GM19463 (cell line): ENCODE results near the gene GPR146.
"Not testable (repeated sequence)": the region's sequence is repeated elsewhere in the genome, so short reads cannot be mapped to it uniquely, and the experiment has no call there.

Experiments used
- ATAC-seq: cut with Tn5 transposase; IDR thresholded peaks from one replicate; pipeline ENCODE4 v1.9.1; 2021; ENCODE audit warnings: mild to moderate bottlenecking, moderate library complexity; ENCODE audit not compliant: unreplicated experiment

The GPR146 gene

GRCh38 chr7:1044189-1045068, at the start of gene GPR146:
GPR146 (plus strand) TSS chr7:1044546; CDS start chr7:1057516, 12,970 bp downstream.
- ATAC-seq, result peak; percentile 88

GRCh38 chr7:994592-995308, 49.6 kb upstream of the GPR146 start:
- no peak for ATAC-seq

- no peak for ATAC-seq
Measured at GRCh38 chr7:995571-995970, 48.8 kb upstream of the GPR146 start.

GRCh38 chr7:996079-996872, 48.1 kb upstream of the GPR146 start:
- no peak for ATAC-seq

- no peak for ATAC-seq
Measured at GRCh38 chr7:997404-998395, 46.6 kb upstream of the GPR146 start.

GRCh38 chr7:999149-999879, 45.0 kb upstream of the GPR146 start:
- no peak for ATAC-seq

GRCh38 chr7:999941-1000935, 44.1 kb upstream of the GPR146 start:
- no peak for ATAC-seq

- not testable (repeated sequence) for ATAC-seq
Measured at GRCh38 chr7:1001069-1001770, 43.1 kb upstream of the GPR146 start.

- not testable (repeated sequence) for ATAC-seq
Measured at GRCh38 chr7:1002026-1002425, 42.3 kb upstream of the GPR146 start.

- not testable (repeated sequence) for ATAC-seq
Measured at GRCh38 chr7:1002445-1002844, 41.9 kb upstream of the GPR146 start.

GRCh38 chr7:1004018-1004852, 40.1 kb upstream of the GPR146 start:
- ATAC-seq, result no peak

- no peak for ATAC-seq
Measured at GRCh38 chr7:1005303-1005702, 39.0 kb upstream of the GPR146 start.

GRCh38 chr7:1007901-1008300, 36.4 kb upstream of the GPR146 start:
- no peak for ATAC-seq

GRCh38 chr7:1008733-1009363, 35.5 kb upstream of the GPR146 start:
- no peak for ATAC-seq

GRCh38 chr7:1009747-1010146, 34.6 kb upstream of the GPR146 start:
- no peak for ATAC-seq

GRCh38 chr7:1010226-1010625, 34.1 kb upstream of the GPR146 start:
- ATAC-seq, result no peak
